ENCODE measurements around the gene TCF7L1.

DNA sequence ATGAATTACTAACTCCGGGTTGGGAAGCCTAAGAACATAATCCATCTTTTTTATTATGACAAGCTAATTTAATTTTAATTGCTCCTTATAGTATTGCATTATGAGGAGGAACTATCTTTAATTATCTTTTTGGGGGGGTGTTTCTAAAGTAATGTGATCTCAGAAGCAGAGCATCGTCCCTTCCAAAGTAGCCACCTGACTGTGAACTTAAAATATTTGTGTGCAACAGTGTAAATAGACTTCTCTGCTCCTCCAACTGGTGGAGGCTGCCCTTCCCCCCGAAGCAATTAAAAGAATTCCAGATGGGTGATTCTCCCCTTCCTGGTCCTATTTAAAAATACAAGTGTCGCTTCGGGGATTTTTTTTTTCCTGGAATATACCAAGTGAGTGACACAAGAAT is 55.7 kb downstream of the TCF7L1 start:
- TF ChIP-seq, protein P1, sequence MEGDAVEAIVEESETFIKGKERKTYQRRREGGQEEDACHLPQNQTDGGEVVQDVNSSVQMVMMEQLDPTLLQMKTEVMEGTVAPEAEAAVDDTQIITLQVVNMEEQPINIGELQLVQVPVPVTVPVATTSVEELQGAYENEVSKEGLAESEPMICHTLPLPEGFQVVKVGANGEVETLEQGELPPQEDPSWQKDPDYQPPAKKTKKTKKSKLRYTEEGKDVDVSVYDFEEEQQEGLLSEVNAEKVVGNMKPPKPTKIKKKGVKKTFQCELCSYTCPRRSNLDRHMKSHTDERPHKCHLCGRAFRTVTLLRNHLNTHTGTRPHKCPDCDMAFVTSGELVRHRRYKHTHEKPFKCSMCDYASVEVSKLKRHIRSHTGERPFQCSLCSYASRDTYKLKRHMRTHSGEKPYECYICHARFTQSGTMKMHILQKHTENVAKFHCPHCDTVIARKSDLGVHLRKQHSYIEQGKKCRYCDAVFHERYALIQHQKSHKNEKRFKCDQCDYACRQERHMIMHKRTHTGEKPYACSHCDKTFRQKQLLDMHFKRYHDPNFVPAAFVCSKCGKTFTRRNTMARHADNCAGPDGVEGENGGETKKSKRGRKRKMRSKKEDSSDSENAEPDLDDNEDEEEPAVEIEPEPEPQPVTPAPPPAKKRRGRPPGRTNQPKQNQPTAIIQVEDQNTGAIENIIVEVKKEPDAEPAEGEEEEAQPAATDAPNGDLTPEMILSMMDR (conservative IDR thresholded peaks at IDR 0.05; ENCODE audit: low read length), result no peak
- TF ChIP-seq EZH2phosphoT487 (IDR thresholded peaks at IDR 0.05; ENCODE audit: borderline replicate concordance, low read depth, low read length), result no peak

All from OCI-LY7 (cell line).